ENCODE data around the gene METTL15. TPM values are rescaled to one million over a fixed set of nuclear protein-coding genes. Genes with fewer than 3 reads are reported as not detected.

Gene METTL15
- total RNA-seq, 1 experiment from 2014 or later = 12.1 TPM

Small RNA genes lying within 50 kb of the gene (small RNA-seq; reads per million reads assigned to genes)
- gene AC023206.1 = not detected

Other genes with a start within 250 kb of the METTL15 start
- 21.1 and 23.1 TPM in 2 replicates for gene KIF18A, start 232 bp upstream of the METTL15 start, total RNA-seq (2014; rRNA removed; shearing (Covaris generic))

Measured in HT1080 (cell line).